H1 (cell line): ENCODE results near the gene FAM174A.

Experiments used
- BACH1 ChIP-seq: IDR thresholded peaks from 2 replicates; pipeline ENCODE4 v1.6.1; 2012; ENCODE audit warnings: low read length, improper control_type of control experiment
- CHD1 ChIP-seq: IDR thresholded peaks from 2 replicates; pipeline ENCODE4 v1.6.1; 2012; ENCODE audit warnings: low read depth, low read length, improper control_type of control experiment
- CTCF ChIP-seq, 3 experiments: IDR thresholded peaks; 1 replicate in 2 of 3; 2 replicates in 1 of 3; pipeline versions ENCODE4 v1.5.1 to v1.6.1; 2011; ENCODE audit warnings: low read length in 3 of 3, mild to moderate bottlenecking in 3 of 3, inconsistent platforms in 2 of 3, low read depth in 1 of 3, moderate library complexity in 1 of 3; ENCODE audit not compliant: insufficient read depth in 1 of 3; ENCODE audit errors: control extremely low read depth in 1 of 3
- RFX5 ChIP-seq: IDR thresholded peaks from 2 replicates; pipeline ENCODE4 v1.6.1; 2011; ENCODE audit warnings: low read depth, low read length, improper control_type of control experiment, borderline replicate concordance
- SIRT6 ChIP-seq: IDR thresholded peaks from one replicate; pipeline ENCODE4 v1.7.1; 2012; ENCODE audit warnings: low read length, inconsistent platforms
- SUZ12 ChIP-seq: fragments of 200-600 bp; sonication (generic); IDR thresholded peaks from 2 replicates; pipeline ENCODE4 v1.6.1; 2012; ENCODE audit warnings: mild to moderate bottlenecking, inconsistent platforms, low read length, moderate library complexity, mixed read lengths
- YY1 ChIP-seq: IDR thresholded peaks from 2 replicates; pipeline ENCODE4 v1.6.1; 2011; ENCODE audit warnings: low read depth, mild to moderate bottlenecking, low read length

- TF ChIP-seq CHD1: no peak
- TF ChIP-seq SUZ12: no peak
- no peak for TF ChIP-seq YY1
- no peak for TF ChIP-seq BACH1
- no peak for TF ChIP-seq SIRT6
- no peak for TF ChIP-seq CTCF (IDR thresholded peaks at IDR 0.05; ENCODE audit: control extremely low read depth in 1 of 3, insufficient read depth in 1 of 3, low read depth in 1 of 3, low read length in 3 of 3)
- TF ChIP-seq RFX5: no peak
These were observed 29.0 kb upstream of the FAM174A start for GRCh38 chr5:100505984-100506670.
